Activated T-helper 1 cell treated with anti-CD3 and anti-CD28 coated beads, Interleukin-12 subunit alpha, Interleukin-12 subunit beta, Interleukin-2, Interleukin-4 antibody, amounts not matched to agents 30 ng/mL and 10 ng/mL and 1 ng/mL, durations not matched to agents 14 hours and 24 hours and 36 hours (primary cell): ENCODE results near the gene PPP1R12A. TPM values are rescaled to one million over a fixed set of nuclear protein-coding genes. Genes with fewer than 3 reads are reported as not detected.
"Not testable (repeated sequence)": the region's sequence is repeated elsewhere in the genome, so short reads cannot be mapped to it uniquely, and the experiment has no call there.

ENCODE experiments used
- DNase-seq: peaks from one replicate; pipeline ENCODE4 v3.0.0; 2021; ENCODE audit warnings: low spot score
- H3K27ac Mint-ChIP-seq: one replicate; pipeline ENCODE4 v1.8.0; 2021; ENCODE audit warnings: mild to moderate bottlenecking, mixed read lengths
- H3K27me3 Mint-ChIP-seq: one replicate; pipeline ENCODE4 v1.8.0; 2022; ENCODE audit warnings: mild to moderate bottlenecking, moderate library complexity, mixed read lengths; ENCODE audit not compliant: insufficient read depth
- H3K36me3 Mint-ChIP-seq: one replicate; pipeline ENCODE4 v1.8.0; 2021; ENCODE audit warnings: low read depth, mixed read lengths
- H3K4me1 Mint-ChIP-seq: one replicate; pipeline ENCODE4 v1.8.0; 2021; ENCODE audit warnings: low read depth, mixed read lengths
- H3K4me3 Mint-ChIP-seq: one replicate; pipeline ENCODE4 v1.8.0; 2021; ENCODE audit warnings: mild to moderate bottlenecking, moderate library complexity, mixed read lengths
- H3K9me3 Mint-ChIP-seq: one replicate; pipeline ENCODE4 v1.8.0; 2021; ENCODE audit warnings: mixed read lengths
- intact Hi-C: fragments of 100-400 bp; cut with micrococcal nuclease; formaldehyde crosslinking; loops from one replicate; pipeline ENCODE4 v1.15.1; 2024
- total RNA-seq: library from RNA; stranded (reverse); gene quantifications from 2 replicates; pipeline ENCODE4 v1.2.3, GENCODE V29; 2022

The PPP1R12A gene
- total RNA-seq, 1 donor from 2014 or later, result 85.0 TPM

DNA sequence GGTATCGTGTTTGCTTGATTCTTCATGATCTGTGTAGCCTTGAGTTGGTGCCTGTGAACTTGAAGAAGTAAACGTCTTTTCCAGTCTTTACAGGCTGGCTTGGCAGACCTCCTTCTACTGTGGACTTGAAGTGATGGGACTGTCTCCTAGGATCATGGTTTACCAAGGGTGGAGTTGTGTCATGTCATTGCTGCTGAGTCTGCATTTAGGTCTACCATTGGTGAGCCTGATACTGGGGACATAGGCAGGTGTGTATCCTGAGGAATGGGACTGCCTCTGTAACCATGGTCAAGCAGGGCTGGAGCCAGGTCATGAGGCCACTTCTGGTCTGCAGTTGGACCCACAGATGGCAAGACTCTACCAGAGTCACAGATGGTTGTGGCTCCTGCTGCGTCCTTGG is 20.7 kb upstream of the PPP1R12A start:
- no peak for DNase-seq
- Mint-ChIP-seq H3K9me3 (peaks cover 16% of the 10 kb centered on the region), H3K4me1 (peaks cover 12% of the 10 kb centered on the region), H3K27ac (no peak overlapping the region), H3K4me3 (no peak overlapping the region), H3K36me3 (peaks cover 3% of the 10 kb centered on the region), H3K27me3 (peaks cover 24% of the 10 kb centered on the region)
- intact Hi-C loops, result no loop called here

DNA sequence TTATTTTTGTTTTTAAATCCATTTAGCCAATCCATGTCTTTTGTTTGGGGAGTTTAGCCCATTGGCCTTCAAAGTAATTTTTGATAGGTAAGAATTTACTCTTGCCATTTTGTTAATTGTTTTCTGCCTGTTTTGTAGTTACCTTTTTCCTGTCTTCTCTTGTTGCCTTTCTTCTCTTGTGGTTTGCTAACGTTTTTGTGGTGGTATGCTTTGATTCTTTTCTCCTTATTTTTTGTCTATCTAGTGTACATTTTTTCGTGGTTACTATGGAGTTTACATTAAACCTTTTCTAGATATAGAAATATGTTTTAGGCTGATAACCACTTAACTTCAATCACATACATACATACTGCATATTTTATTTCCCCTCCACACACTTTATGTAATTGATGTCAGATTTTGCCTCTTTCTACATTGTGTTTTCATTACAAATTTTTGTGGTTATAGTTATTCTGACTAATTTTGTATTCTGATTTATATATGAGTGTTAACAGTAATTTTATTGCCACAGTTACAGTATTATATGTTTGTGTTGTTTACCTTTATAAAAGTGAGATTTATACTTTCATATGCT is 19.2 kb upstream of the PPP1R12A start:
- Mint-ChIP-seq H3K9me3 (peaks cover 16% of the 10 kb centered on the region), H3K4me3 (no peak overlapping the region), H3K27me3 (peaks cover 27% of the 10 kb centered on the region), H3K36me3 (peaks cover 3% of the 10 kb centered on the region), H3K27ac (no peak overlapping the region), H3K4me1 (peaks cover 12% of the 10 kb centered on the region)
- DNase-seq, result no peak
- intact Hi-C loops, result no loop called here

DNA sequence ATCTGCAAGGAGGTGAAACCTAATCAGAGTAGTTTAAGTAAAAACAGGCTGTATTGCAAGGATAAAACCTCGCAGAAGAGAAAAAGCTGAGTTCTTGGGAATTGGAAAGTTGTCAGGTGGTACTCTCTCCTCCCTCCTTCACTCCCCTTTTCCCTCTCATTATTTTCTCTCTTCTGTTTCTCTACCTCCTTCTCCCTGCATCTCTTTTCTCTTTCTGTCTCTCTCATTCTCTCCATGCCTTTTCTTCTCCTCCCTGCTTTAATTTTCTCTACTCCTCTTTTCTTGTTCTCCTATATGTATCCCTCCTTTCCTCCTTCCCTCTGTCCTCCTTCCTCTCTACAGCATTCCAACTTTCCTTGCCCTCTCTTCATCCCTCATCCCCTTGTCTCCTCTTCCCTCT is 14.2 kb upstream of the PPP1R12A start:
- no peaks in the 10 kb centered on the region for H3K36me3 Mint-ChIP-seq
- intact Hi-C loops, result no loop called here
- H3K9me3 Mint-ChIP-seq, result peaks cover 2% of the 10 kb centered on the region
- no peak for DNase-seq
- H3K4me3 Mint-ChIP-seq, result no peak overlapping the region
- peaks cover 9% of the 10 kb centered on the region for H3K4me1 Mint-ChIP-seq
- peaks cover 29% of the 10 kb centered on the region for H3K27me3 Mint-ChIP-seq
- H3K27ac Mint-ChIP-seq, result no peak overlapping the region

DNA sequence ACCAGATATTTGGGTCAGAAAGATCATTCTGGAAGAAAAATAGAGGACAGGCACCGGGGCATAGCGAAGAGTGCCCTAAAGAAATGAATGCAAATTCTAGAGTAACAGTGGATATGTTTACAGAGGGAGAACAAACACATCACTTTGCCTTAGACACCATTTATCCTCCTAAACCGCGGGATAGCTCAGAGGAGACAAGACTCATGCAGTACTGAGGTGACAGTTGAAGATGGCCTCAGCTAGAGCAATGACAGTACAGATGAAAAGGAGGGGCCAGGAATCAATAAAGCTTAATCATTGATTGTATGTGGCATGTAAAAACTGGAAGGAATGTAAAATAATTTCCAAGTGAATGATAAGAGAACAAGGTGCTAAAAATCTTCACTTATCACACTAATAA is 10.5 kb upstream of the PPP1R12A start:
- no peak for DNase-seq
- Mint-ChIP-seq H3K36me3 (no peaks in the 10 kb centered on the region), H3K27me3 (peaks cover 13% of the 10 kb centered on the region), H3K9me3 (no peaks in the 10 kb centered on the region), H3K4me1 (no peaks in the 10 kb centered on the region), H3K27ac (no peak overlapping the region), H3K4me3 (no peak overlapping the region)
- intact Hi-C loops, result no loop called here

DNA sequence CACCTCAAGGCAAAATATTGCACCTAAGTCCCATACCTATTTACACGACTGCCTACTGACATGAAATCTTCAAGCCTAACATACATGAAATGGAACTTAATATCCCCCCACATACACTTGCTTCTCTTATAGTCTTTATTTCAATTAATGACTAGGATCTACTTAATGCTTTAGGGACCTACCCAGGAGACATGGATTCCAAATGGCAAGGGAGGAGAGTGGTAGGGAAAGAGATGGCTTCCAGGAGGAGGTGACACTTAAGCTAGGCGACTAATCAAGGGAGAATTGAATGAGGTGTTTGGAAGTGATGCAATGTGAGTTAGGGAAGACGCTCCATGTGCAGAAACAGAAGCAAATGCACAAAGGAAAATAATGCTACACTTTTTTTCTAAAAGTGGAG is 9.7 kb upstream of the PPP1R12A start:
- DNase-seq, result no peak
- Mint-ChIP-seq H3K9me3 (no peaks in the 10 kb centered on the region), H3K27me3 (peaks cover 10% of the 10 kb centered on the region), H3K4me1 (no peaks in the 10 kb centered on the region), H3K4me3 (no peak overlapping the region), H3K27ac (no peak overlapping the region), H3K36me3 (no peaks in the 10 kb centered on the region)
- intact Hi-C loops, result no loop called here

DNA sequence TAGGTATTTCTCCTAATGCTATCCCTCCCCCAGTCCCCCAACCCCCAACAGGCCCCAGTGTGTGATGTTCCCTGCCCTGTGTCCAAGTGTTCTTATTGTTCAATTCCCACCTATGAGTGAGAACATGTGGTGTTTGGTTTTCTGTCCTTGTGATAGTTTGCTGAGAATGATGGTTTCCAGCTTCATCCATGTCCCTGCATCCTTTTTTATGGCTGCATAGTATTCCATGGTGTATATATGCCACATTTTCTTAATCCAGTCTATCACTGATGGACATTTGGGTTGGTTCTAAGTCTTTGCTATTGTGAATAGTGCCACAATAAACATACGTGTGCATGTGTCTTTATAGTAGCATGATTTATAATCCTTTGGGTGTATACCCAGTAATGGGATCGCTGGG is 7.9 kb upstream of the PPP1R12A start:
- intact Hi-C loops, H3K27me3 Mint-ChIP-seq, H3K4me1 Mint-ChIP-seq, H3K9me3 Mint-ChIP-seq, H3K4me3 Mint-ChIP-seq, H3K36me3 Mint-ChIP-seq, H3K27ac Mint-ChIP-seq, DNase-seq: not testable (repeated sequence)

DNA sequence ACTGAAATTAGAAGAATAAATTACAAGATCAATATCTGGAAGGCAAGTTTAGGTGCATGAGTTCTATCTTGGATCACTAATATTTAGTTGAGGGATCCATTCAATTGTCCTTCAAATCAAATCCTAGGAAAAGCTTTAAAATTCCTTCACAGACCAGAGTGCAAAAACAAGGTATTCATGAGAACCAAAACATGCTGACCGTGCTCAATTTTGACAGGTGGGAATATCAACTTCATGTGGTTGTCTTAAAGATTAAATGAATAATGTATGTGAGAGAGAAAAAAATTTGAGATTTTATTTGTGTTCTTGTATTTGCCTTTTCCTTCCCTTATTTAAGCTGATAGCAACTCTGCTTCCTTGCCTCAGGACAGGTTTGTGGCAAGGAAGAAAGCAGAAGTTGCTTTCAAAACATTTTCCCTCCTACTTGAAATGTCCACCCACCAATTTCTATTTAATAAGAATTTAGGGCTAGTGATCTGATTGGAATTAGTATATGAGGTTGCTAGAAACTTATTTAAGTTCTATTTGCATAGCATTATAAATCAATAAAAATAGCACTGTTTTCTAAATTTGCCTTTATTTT is 4.9 kb upstream of the PPP1R12A start:
- no peak overlapping the region for H3K27ac Mint-ChIP-seq
- intact Hi-C loops, result loop anchor here (5.0 kb wide), 1 partner anchor 148 kb away; no protein-coding TSS in a partner anchor
- no peak for DNase-seq
- H3K4me3 Mint-ChIP-seq, result no peak overlapping the region
- no peaks in the 10 kb centered on the region for H3K36me3 Mint-ChIP-seq
- H3K27me3 Mint-ChIP-seq, result no peaks in the 10 kb centered on the region
- H3K9me3 Mint-ChIP-seq, result no peaks in the 10 kb centered on the region
- H3K4me1 Mint-ChIP-seq, result peaks cover 17% of the 10 kb centered on the region

DNA sequence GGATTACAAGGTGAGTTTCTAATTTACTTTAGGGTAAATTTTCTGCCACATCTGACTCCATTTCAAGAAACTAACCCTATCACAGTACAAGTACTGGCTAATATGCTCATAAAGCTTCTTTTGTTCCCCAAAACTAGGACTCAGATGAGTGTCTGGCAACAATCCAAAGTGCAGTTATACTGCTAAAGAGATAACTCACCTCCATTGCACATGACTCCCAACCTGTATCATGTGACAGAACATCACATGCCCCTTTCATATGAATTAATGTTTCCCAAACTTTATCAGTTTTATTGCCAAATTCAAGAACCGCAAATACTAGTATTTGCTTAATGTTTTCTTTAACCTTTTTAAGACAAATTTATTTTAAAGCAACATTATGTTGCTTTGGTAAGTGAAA is 3.9 kb upstream of the PPP1R12A start:
- no peak overlapping the region for H3K27ac Mint-ChIP-seq
- peaks cover 18% of the 10 kb centered on the region for H3K4me1 Mint-ChIP-seq
- intact Hi-C loops, result loop anchor here (5.0 kb wide), 1 partner anchor 147 kb away; no protein-coding TSS in a partner anchor
- DNase-seq, result no peak
- H3K4me3 Mint-ChIP-seq, result no peak overlapping the region
- H3K36me3 Mint-ChIP-seq, result peaks cover 1% of the 10 kb centered on the region
- H3K9me3 Mint-ChIP-seq, result no peaks in the 10 kb centered on the region
- H3K27me3 Mint-ChIP-seq, result no peaks in the 10 kb centered on the region

DNA sequence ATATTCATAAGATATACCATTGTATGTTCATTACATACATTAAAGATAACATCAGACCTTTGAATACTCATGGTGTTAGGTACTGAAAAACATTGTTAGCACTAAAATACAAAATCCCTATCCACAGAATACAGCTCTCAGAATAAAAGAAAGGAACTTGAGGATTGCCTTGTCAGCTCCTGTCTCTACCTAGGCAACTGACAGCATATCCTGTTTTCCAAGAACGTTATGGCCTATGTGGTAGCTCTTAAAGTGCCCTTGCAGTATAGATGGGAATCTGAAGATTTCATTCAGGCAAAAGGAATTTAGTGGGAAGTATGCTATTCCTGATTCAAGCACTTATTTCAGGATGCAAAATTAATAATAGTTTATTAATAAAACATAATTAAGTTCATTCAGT is 1.8 kb upstream of the PPP1R12A start:
- peaks cover 10% of the 10 kb centered on the region for H3K36me3 Mint-ChIP-seq
- H3K27me3 Mint-ChIP-seq, result no peaks in the 10 kb centered on the region
- no peak overlapping the region for H3K27ac Mint-ChIP-seq
- intact Hi-C loops, result loop anchor here (5.0 kb wide), 1 partner anchor 144 kb away; no protein-coding TSS in a partner anchor
- H3K9me3 Mint-ChIP-seq, result no peaks in the 10 kb centered on the region
- H3K4me1 Mint-ChIP-seq, result peaks cover 39% of the 10 kb centered on the region
- no peak overlapping the region for H3K4me3 Mint-ChIP-seq
- no peak for DNase-seq

DNA sequence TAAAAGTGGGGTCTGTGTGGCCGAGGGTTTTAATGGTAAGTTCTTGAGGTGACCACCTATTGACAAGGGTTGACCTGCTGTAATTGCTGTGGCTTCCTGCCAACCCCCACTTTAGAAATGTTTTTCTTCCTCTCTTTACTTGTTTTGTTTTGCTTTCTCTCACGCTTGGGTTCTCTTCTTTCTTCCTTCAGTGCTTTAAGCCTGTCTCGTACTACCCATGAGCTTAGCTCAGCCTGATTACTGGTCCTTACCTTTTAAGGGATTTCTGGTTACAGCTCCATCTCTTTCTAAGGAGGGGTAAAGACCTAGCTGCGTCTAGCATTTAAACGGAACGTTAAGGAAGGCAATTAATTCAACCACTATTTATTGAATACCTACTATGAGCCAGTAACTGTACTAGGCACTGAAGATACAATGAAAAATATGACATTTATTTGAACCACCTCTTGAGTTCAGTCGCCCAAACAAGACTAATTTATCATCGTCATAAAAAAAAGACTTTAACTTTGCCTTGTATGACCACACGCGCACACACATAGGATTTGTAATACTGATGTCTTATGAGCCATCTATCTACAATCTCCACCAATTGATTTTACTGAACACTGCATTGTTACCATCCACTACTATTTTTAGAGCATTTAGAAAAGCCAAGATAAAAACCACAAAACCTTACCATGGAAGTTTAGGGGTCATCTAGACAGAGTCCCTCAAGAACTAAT is 888 bp upstream of the PPP1R12A start:
- no peak for DNase-seq
- H3K4me1 Mint-ChIP-seq, result peaks cover 43% of the 10 kb centered on the region
- intact Hi-C loops, result loop anchor here (1.0 to 5.0 kb wide), 5 partner anchors 8 to 251 kb away; no protein-coding TSS in a partner anchor

DNA sequence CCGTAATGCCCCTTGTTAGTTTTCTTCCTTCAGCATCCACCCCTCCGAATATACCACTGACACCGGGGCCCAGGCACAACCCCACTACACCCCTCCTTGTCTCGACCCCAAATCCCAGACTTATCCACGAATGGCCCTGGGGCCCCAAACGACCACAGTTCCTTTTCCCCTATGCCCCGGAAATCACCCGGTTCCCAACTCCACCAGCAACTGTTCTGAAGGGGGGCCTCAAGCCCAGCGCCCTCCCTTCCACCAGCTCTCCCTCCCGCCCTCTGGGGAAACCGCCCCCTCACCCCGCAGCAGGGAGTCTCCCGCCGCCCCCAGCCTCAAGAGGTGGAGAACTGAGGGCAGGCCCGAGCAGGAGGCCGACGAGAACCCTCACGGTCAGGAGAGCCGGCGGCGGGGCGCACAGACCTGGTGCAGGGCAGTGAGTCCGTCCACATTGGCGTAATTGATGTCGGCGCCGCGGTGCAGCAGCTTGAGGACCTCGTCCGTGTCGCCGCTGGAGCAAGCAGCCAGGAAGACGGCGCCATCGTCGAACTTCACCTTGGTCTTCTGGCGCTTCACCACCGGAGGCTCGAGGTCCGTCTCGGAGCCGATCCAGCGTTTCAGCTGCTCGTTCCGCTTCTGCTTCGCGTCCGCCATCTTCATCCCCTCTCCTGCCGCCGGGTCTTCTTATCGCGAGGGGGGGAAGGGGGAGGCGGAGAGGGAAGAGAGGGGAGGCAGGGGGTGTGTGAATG is 446 bp downstream of the PPP1R12A start:
- H3K4me3 Mint-ChIP-seq, result peak overlapping the region; percentile 96
- no peaks in the 10 kb centered on the region for H3K27me3 Mint-ChIP-seq
- intact Hi-C loops, result loop anchor here (1.0 to 5.0 kb wide), 5 partner anchors 7 to 252 kb away; no protein-coding TSS in a partner anchor
- no peaks in the 10 kb centered on the region for H3K9me3 Mint-ChIP-seq
- H3K27ac Mint-ChIP-seq, result peak overlapping the region; percentile 88
- H3K4me1 Mint-ChIP-seq, result peaks cover 48% of the 10 kb centered on the region
- peaks cover 10% of the 10 kb centered on the region for H3K36me3 Mint-ChIP-seq
- peak; percentile 36 for DNase-seq

More for the DNA sequence above, 888 bp upstream of the PPP1R12A start:
- Mint-ChIP-seq H3K9me3 (no peaks in the 10 kb centered on the region), H3K27ac (peak overlapping the region; percentile 88), H3K36me3 (peaks cover 10% of the 10 kb centered on the region), H3K4me3 (peak overlapping the region; percentile 96), H3K27me3 (no peaks in the 10 kb centered on the region)

DNA sequence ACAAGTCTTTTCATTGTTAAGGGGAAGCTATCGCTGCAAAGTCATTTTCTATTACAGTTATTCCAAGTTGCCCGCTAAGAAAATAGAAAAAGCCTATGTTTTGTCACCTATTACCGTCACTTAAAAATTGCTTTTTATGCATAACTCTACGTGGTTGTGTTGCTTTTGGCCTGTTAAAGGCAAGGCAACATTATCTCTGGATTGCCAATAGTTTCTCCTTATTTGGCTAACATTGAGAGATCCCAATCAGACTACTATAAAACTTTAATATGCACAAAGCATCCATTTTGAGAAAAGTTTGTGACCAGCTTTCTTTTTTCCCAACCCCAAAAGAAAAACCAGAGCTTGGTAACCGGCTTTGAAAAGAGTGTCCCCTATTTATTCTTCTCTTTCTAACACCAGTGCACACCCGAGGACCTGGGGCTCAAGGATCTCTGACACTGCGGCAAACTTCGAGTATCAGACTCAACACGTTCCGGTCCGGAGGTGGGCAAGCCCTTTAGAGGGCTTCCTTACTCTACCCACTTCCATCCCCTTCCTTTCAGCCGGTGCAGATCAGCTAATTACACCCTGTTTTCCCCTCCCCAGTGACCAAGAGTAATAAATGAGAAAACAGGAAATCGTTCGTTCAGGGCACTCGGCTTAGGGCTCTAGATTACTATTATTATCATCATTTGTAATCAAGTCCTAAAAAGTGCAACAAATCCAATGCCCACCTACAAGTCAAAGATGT is 1.2 kb downstream of the PPP1R12A start:
- intact Hi-C loops, result no loop called here
- no peaks in the 10 kb centered on the region for H3K27me3 Mint-ChIP-seq
- H3K4me3 Mint-ChIP-seq, result peak overlapping the region; percentile 96
- peaks cover 10% of the 10 kb centered on the region for H3K36me3 Mint-ChIP-seq
- H3K9me3 Mint-ChIP-seq, result no peaks in the 10 kb centered on the region
- no peak for DNase-seq
- peak overlapping the region; percentile 88 for H3K27ac Mint-ChIP-seq
- H3K4me1 Mint-ChIP-seq, result peaks cover 55% of the 10 kb centered on the region
